ENCODE data around the gene HEMGN.

The HEMGN gene

DNA sequence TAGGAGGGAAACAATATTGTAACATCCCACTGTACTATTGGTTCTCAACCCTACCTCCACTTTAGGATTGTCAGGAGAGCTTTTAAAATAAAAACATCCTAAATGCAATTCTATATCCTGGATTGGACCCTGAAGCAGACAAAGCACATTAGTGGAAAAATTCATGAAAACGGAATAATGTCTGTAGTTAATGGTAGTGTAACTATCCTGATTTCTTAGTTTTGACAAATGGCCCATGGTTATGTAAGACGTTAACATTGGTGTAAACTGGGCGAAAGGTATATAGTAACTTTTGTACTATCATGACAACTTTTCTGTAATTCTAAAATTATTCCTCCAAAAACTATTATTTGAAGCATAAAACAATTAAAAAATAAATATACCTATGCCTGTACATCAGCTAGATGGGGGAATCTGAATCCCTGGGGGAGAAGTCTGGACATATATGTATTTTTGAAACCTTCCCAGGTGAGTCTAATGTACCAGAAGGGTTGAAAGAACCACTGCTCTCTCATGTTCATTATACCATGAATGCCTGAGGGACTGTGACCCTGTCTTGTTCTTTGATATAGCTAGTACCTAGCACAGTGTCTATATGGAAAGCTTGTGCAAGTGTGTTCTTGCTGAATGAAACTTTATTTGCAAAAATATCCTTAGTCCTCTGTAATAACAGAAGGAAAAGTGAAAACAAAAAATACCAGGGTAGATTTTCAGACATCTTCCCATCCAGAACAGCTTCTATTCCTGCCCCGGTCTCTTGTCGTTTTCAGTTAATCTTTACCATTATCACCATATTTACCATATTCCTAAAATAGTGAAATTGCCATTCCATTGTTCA, 12.3 kb downstream of the HEMGN start:
- DNase-seq, result no peak

- DNase-seq, result no peak
Observed at GRCh38 chr9:97924386-97924785, 13.6 kb downstream of the HEMGN start.

GRCh38 chr9:97923529-97924108, 14.4 kb downstream of the HEMGN start:
- peak; percentile 71 for DNase-seq

GRCh38 chr9:97921959-97922724, 15.8 kb downstream of the HEMGN start, which contains the start of gene TRMO:
Gene TRMO (minus strand): TSS chr9:97922500. CDS start chr9:97922493, 7 bp downstream.
- DNase-seq, result peak; percentile 88

DNA sequence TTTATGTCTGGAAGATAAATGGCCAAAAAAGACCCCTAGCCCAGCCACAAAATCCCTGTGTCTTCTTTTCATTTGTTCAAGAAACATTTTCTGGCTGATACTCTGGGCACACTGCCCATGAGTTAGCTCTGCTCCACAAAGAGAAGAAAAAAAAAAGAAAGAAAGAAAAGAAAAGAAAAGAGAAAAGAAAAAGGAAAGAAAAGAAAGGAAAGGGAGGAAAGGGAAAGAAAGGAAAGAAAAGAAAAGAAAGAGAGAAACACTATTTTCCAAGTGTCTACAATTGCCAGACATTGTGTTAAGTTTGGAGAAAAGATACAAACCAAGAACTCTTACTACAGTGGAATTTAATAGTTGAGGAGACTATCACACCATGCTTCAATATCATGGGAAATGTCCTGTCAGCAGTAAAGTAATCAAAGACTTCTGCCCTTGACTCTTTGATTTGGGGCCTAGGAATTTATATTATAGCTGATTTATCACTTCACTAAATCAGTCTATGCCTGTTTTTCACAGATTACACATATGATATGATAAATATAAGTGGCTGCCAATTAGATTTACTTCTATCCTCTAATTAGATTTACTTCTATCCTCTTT, 18.7 kb downstream of the HEMGN start:
- no peak for DNase-seq

GRCh38 chr9:97918611-97919010, 19.4 kb downstream of the HEMGN start:
- DNase-seq, result no peak

- no peak for DNase-seq
Observed at GRCh38 chr9:97911970-97912369, 26.0 kb downstream of the HEMGN start.

- DNase-seq, result no peak
Observed at GRCh38 chr9:97911528-97911927, 26.4 kb downstream of the HEMGN start.

GRCh38 chr9:97910357-97910756, 27.6 kb downstream of the HEMGN start:
- DNase-seq, result no peak

DNA sequence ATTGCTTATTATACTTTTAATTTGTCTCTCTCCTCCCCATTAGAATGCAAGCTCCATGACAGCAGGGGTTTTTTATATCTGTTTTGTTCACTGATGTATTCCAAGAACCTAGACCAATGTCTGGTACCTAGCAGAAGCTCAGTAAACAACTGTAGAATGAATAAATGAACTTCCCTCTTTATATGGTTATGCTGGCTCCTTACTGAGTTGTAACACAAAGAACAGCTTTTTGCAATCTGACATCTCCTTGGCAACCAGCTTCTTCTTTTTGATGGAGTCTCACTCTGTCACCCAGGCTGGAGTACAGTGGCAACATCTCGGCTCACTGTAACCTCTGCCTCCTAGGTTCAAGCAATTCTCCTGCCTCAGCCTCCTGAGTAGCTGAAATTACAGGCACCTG, 29.3 kb downstream of the HEMGN start:
- DNase-seq, result no peak

- no peak for DNase-seq
Observed at GRCh38 chr9:97907632-97908031, 30.3 kb downstream of the HEMGN start.

DNA sequence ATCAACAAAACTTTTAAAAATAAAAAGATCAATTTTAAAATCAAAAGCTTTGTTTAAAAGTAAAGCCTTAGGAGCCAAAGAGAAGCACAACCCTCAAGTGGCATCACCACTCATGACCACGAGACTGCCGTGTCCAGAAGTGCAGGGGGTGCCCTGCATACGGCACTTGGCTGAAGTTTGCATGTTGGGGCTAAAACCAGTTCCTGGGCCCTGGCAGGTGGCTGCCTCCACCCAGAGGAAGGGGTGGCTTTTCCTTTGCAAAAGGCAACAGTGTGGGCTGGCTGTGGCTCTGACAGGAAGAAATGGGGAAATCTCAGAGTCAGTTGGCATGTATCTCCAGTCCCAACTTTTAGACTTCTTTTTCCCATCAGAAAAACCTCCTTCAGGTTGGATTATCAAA, 30.9 kb downstream of the HEMGN start:
- DNase-seq, result no peak

DNA sequence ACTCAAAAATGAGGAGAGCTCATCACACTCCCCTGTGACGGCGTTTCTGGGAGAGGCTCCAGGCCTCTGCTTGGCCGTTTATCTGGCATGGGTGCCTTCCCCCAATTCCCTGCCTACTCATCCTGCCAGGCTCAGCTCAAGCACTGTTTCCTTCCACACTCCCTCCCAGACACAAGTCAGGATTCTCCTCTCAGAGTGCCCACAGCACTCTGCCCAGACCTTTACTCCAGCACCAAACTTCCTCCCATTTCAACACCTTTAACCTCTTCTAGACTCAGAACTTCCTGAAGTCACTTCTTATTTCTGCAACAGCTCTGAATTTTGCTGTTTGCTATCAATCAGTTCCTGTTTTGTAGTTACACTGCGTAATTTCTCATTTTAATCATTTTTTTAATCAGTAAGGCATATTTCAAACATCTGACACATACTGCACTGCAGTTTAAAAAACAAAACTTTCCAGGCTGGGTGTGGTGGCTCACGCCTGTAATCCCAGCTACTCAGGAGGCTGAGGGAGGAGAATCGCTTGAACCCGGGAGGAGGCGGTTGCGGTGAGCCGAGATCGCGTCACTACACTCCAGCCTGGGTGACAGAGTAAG, 31.6 kb downstream of the HEMGN start:
- DNase-seq, result no peak

DNA sequence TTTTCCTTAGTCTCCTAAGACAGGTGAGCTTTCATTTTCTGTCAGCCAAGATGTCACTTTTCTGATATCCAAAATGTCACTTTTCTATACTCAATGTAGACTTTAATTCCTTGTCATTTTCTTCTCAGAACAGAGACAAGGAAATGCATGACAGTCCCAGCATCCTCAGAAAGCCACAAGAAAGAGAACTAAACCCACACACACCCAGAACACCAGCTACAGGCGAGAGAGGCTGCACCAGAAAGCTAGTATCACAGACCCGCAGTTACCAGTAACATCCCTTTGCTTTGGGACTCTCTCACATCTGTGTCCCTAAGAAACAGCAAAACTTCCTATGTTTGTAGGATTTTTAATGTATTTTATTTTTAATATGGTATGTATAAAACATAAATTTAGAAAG, 32.7 kb downstream of the HEMGN start:
- no peak for DNase-seq

DNA sequence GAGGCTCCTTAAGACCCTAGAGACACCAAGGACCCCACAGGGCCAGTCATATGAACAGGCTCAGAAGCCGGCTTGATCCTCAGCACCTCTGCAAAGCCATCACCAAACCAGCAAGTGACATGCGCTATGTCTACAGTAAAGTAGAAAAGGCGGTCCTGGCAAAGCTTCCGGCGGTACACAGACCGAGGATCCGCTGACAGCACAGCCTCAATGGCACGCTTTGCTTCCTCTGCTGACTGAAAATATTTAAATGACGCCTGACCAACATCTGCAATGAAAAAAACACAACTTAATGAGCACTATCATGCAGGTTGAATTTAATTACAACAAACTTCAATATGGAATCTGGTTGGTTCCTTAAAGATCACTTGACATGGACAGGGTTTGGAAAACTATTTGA, 33.2 kb downstream of the HEMGN start:
- no peak for DNase-seq

DNA sequence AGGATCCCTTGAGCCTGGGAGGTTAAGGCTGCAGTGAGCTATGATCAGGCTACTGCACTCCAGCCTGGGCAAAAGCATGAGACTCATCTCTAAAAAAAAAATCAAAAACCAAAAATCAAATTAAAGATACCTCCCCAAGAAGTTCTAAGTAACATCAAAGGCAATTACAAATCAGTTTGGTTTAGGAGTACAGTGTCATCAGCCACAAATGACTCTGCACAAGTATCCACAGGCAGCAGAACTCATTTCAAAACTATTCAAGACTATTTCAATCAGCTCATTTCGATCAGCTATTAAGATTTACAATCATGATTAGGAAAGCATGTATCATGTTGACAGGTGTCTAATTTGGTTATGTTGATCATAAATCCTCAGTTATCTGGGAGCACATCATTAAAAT, 34.8 kb downstream of the HEMGN start:
- DNase-seq, result no peak

GRCh38 chr9:97900738-97901565, 37.0 kb downstream of the HEMGN start:
- peak; percentile 19 for DNase-seq

- DNase-seq, result no peak
Observed at GRCh38 chr9:97900103-97900737, 37.8 kb downstream of the HEMGN start.

GRCh38 chr9:97895695-97896332, 42.2 kb downstream of the HEMGN start:
- peak; percentile 45 for DNase-seq

DNA sequence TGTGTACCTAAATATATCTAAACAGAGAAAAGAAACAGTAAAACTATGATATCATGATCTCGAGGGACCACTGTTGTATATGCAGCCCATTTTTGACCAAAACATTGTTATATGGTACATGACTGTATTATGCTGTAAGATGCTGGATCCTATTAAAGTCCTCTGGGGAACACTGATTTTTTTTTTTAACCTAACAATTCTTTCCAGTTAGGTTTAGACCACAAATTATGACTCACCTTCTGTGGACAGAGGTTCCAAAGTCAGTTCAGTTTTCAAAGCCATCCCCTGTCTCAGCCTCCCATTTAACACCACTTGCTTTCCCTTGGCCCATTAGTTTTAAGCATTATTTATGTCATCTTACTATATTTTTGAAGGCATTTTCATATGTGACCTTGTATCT, 42.8 kb downstream of the HEMGN start:
- no peak for DNase-seq

- no peak for DNase-seq
Observed at GRCh38 chr9:97892421-97892820, 45.6 kb downstream of the HEMGN start.

Data from NCI-H446 treated with DMSO at 0.1 percent for 48 hours (cell line).